SK-N-MC (cell line): Measurements from ENCODE around the gene TRAF3.

Experiments used
- DNase-seq: peaks from one replicate; pipeline ENCODE4 v3.0.0-alpha.2; 2011; ENCODE audit warnings: low read depth, low spot score
- H3K27ac ChIP-seq: fragments of 200-600 bp; sonication (generic); 2 replicates; pipeline ENCODE4 v1.5.1; 2016; ENCODE audit warnings: mixed run types
- H3K36me3 ChIP-seq: fragments of 200-600 bp; sonication (generic); 2 replicates; pipeline ENCODE4 v1.6.1; 2017; ENCODE audit warnings: antibody characterized with exemption, low read length, mixed read lengths; ENCODE audit not compliant: insufficient read depth
- H3K4me3 ChIP-seq: fragments of 200-600 bp; sonication (generic); 2 replicates; pipeline ENCODE4 v1.5.1; 2016
- H3K9ac ChIP-seq: fragments of 200-600 bp; sonication (generic); 2 replicates; pipeline ENCODE4 v1.8.0; 2017; ENCODE audit warnings: mixed run types, mixed read lengths; ENCODE audit not compliant: insufficient read length
- H3K9me3 ChIP-seq: fragments of 200-600 bp; sonication (generic); 2 replicates; pipeline ENCODE4 v1.6.1; 2017; ENCODE audit warnings: low read depth, mild to moderate bottlenecking, antibody characterized with exemption, low read length, moderate library complexity, mixed read lengths
- EZH2 ChIP-seq: fragments of 200-600 bp; sonication (generic); IDR thresholded peaks from one replicate; pipeline ENCODE4 v1.6.1; 2017; ENCODE audit warnings: antibody characterized with exemption
- FOXP2 ChIP-seq: optimal IDR thresholded peaks from 2 replicates; pipeline ENCODE3; 2011; ENCODE audit warnings: mild to moderate bottlenecking, moderate library complexity; ENCODE audit not compliant: insufficient read depth; ENCODE audit errors: extremely low read length, control extremely low read depth
- POLR2AphosphoS5 ChIP-seq: IDR thresholded peaks from 2 replicates; pipeline ENCODE4 v1.6.1; 2012; ENCODE audit warnings: mild to moderate bottlenecking, low read depth, low read length, borderline replicate concordance

Gene TRAF3

GRCh38 chr14:102917469-102918211 is 140.4 kb downstream of the TRAF3 start:
- no peak for DNase-seq
- no peak overlapping the region for H3K9ac ChIP-seq
- no peak overlapping the region for H3K27ac ChIP-seq
- H3K36me3 ChIP-seq: no peaks in the 10 kb centered on the region
- H3K9me3 ChIP-seq: no peaks in the 10 kb centered on the region
- TF ChIP-seq FOXP2 (no peak), EZH2 (no peak), POLR2AphosphoS5 (no peak)
- no peak overlapping the region for H3K4me3 ChIP-seq

- no peak for TF ChIP-seq FOXP2
- TF ChIP-seq EZH2: no peak
- no peak for TF ChIP-seq POLR2AphosphoS5
- no peak overlapping the region for H3K27ac ChIP-seq
- no peaks in the 10 kb centered on the region for H3K36me3 ChIP-seq
- no peaks in the 10 kb centered on the region for H3K9me3 ChIP-seq
- DNase-seq: no peak
- H3K9ac ChIP-seq: no peak overlapping the region
- H3K4me3 ChIP-seq: no peak overlapping the region
These were observed 141.2 kb downstream of the TRAF3 start for GRCh38 chr14:102918438-102918837.

- DNase-seq: no peak
- Histone ChIP-seq H3K9ac (no peak overlapping the region), H3K4me3 (no peak overlapping the region), H3K36me3 (no peaks in the 10 kb centered on the region), H3K9me3 (no peaks in the 10 kb centered on the region), H3K27ac (no peak overlapping the region)
- TF ChIP-seq POLR2AphosphoS5 (no peak), EZH2 (no peak), FOXP2 (no peak)
These were observed 143.2 kb downstream of the TRAF3 start for GRCh38 chr14:102920273-102920997.

- TF ChIP-seq FOXP2 (no peak), POLR2AphosphoS5 (no peak), EZH2 (no peak)
- H3K4me3 ChIP-seq: no peak overlapping the region
- no peaks in the 10 kb centered on the region for H3K9me3 ChIP-seq
- H3K9ac ChIP-seq: no peak overlapping the region
- no peak overlapping the region for H3K27ac ChIP-seq
- no peaks in the 10 kb centered on the region for H3K36me3 ChIP-seq
- no peak for DNase-seq
These were observed 143.7 kb downstream of the TRAF3 start for GRCh38 chr14:102920998-102921304.

- no peak for DNase-seq
- Histone ChIP-seq H3K4me3 (no peak within 1 kb of the TSS), H3K27ac (no peak within 1 kb of the TSS), H3K36me3 (no peaks in the 10 kb centered on the region), H3K9me3 (no peaks in the 10 kb centered on the region), H3K9ac (no peak within 1 kb of the TSS)
- no peak for TF ChIP-seq EZH2
These were observed 145.4 kb downstream of the TRAF3 start, which contains the start of gene AMN for GRCh38 chr14:102922490-102923200. AMN (plus strand) TSS chr14:102922663; CDS start chr14:102922689, 26 bp downstream.

- no peak for TF ChIP-seq EZH2
- TF ChIP-seq POLR2AphosphoS5: no peak
- no peak for TF ChIP-seq FOXP2
- no peaks in the 10 kb centered on the region for H3K36me3 ChIP-seq
- H3K9me3 ChIP-seq: no peaks in the 10 kb centered on the region
- no peak overlapping the region for H3K27ac ChIP-seq
- no peak for DNase-seq
- H3K4me3 ChIP-seq: no peak overlapping the region
- H3K9ac ChIP-seq: no peak overlapping the region
These were observed 146.1 kb downstream of the TRAF3 start for GRCh38 chr14:102923201-102923924.

- H3K4me3 ChIP-seq: no peak overlapping the region
- H3K27ac ChIP-seq: no peak overlapping the region
- no peak for TF ChIP-seq EZH2
- no peak for TF ChIP-seq POLR2AphosphoS5
- no peak for TF ChIP-seq FOXP2
- no peak for DNase-seq
- H3K9me3 ChIP-seq: no peaks in the 10 kb centered on the region
- H3K9ac ChIP-seq: no peak overlapping the region
- no peaks in the 10 kb centered on the region for H3K36me3 ChIP-seq
These were observed 146.8 kb downstream of the TRAF3 start for GRCh38 chr14:102923925-102924486.
